ENCODE data around the gene EPB41L1. TPM values are rescaled to one million over a fixed set of nuclear protein-coding genes. Genes with fewer than 3 reads are reported as not detected.

Gene EPB41L1
- total RNA-seq, 1 experiment from 2014 or later = 129 TPM

- H3K27ac Mint-ChIP-seq (ENCODE audit: unreplicated experiment) = peak overlapping the region; percentile 38
- no TSS peak for BruUV-seq (replicated peaks)
These were observed 32.3 kb upstream of the EPB41L1 start for GRCh38 chr20:36121981-36122930.

GRCh38 chr20:36122931-36123288 lies 31.6 kb upstream of the EPB41L1 start:
- H3K9me3 ChIP-seq = no peaks in the 10 kb centered on the region
- no peaks in the 10 kb centered on the region for H3K9me3 Mint-ChIP-seq (ENCODE audit: unreplicated experiment)
- peaks cover 22% of the 10 kb centered on the region for H3K4me1 Mint-ChIP-seq (ENCODE audit: low read depth, unreplicated experiment)
- POLR2A ChIA-PET = interaction anchor here (1.2 kb wide), 1 partner anchor 16 kb away, joined by 4 read pairs; no protein-coding TSS in a partner anchor
- H3K27me3 ChIP-seq (replicated peaks; ENCODE audit: control insufficient read depth, insufficient read depth, low read length) = no peaks in the 10 kb centered on the region
- CTCF ChIA-PET = interaction anchor here (0.6 to 1.6 kb wide), 4 partner anchors 16 to 240 kb away, joined by 3 to 13 read pairs (median 6); partner anchors contain the start of gene SCAND1
- H3K36me3 ChIP-seq (ENCODE audit: control insufficient read depth, insufficient read depth, low read length) = peaks cover 1% of the 10 kb centered on the region; the same call in 1 of the 2 replicates
- H3K4me1 ChIP-seq = peaks cover 19% of the 10 kb centered on the region
- H3K4me3 Mint-ChIP-seq (ENCODE audit: unreplicated experiment) = no peak overlapping the region
- intact Hi-C loops (cut with micrococcal nuclease; ENCODE audit: unreplicated experiment) = loop anchor here (1.0 to 2.0 kb wide), 3 partner anchors 9 to 58 kb away; no protein-coding TSS in a partner anchor
- TF ChIP-seq CTCF (IDR thresholded peaks at IDR 0.05; ENCODE audit: insufficient read depth in 1 of 2, low read depth in 1 of 2, low read length in 1 of 2, severe bottlenecking in 1 of 2, unreplicated experiment in 1 of 2) = no peak
- H3K27me3 Mint-ChIP-seq (ENCODE audit: insufficient read depth, unreplicated experiment) = no peaks in the 10 kb centered on the region
- no peak for DNase-seq
- H3K36me3 Mint-ChIP-seq (ENCODE audit: insufficient read depth, unreplicated experiment) = peaks cover 37% of the 10 kb centered on the region
- no peak overlapping the region for H3K4me3 ChIP-seq (ENCODE audit: low read depth, low read length)
- peak overlapping the region; percentile 38 for H3K27ac Mint-ChIP-seq (ENCODE audit: unreplicated experiment)
- no TSS peak for BruUV-seq (replicated peaks)

More at GRCh38 chr20:36121981-36122930, 32.3 kb upstream of the EPB41L1 start:
- CTCF ChIA-PET = interaction anchor here (0.6 to 1.6 kb wide), 4 partner anchors 16 to 241 kb away, joined by 3 to 13 read pairs (median 6); partner anchors contain the start of gene SCAND1
- Mint-ChIP-seq H3K36me3 (ENCODE audit: insufficient read depth, unreplicated experiment) (peaks cover 37% of the 10 kb centered on the region), H3K4me3 (ENCODE audit: unreplicated experiment) (no peak overlapping the region), H3K9me3 (ENCODE audit: unreplicated experiment) (no peaks in the 10 kb centered on the region), H3K4me1 (ENCODE audit: low read depth, unreplicated experiment) (peaks cover 22% of the 10 kb centered on the region), H3K27me3 (ENCODE audit: insufficient read depth, unreplicated experiment) (no peaks in the 10 kb centered on the region)
- TF ChIP-seq CTCF (IDR thresholded peaks at IDR 0.05; ENCODE audit: insufficient read depth in 1 of 2, low read depth in 1 of 2, low read length in 1 of 2, severe bottlenecking in 1 of 2, unreplicated experiment in 1 of 2) = no peak
- no peak overlapping the region for H3K4me3 ChIP-seq (ENCODE audit: low read depth, low read length)
- POLR2A ChIA-PET = interaction anchor here (1.2 kb wide), 1 partner anchor 16 kb away, joined by 4 read pairs; no protein-coding TSS in a partner anchor
- peaks cover 22% of the 10 kb centered on the region for H3K4me1 ChIP-seq
- peaks cover 1% of the 10 kb centered on the region; the same call in 1 of the 2 replicates for H3K36me3 ChIP-seq (ENCODE audit: control insufficient read depth, insufficient read depth, low read length)
- no peaks in the 10 kb centered on the region for H3K27me3 ChIP-seq (replicated peaks; ENCODE audit: control insufficient read depth, insufficient read depth, low read length)
- intact Hi-C loops (cut with micrococcal nuclease; ENCODE audit: unreplicated experiment) = loop anchor here (1.0 to 2.0 kb wide), 3 partner anchors 8 to 57 kb away; no protein-coding TSS in a partner anchor
- no peaks in the 10 kb centered on the region for H3K9me3 ChIP-seq
- DNase-seq = peak; percentile 90 to 93

- Histone ChIP-seq H3K4me3 (ENCODE audit: low read depth, low read length) (no peak overlapping the region), H3K9me3 (no peaks in the 10 kb centered on the region), H3K4me1 (peaks cover 19% of the 10 kb centered on the region), H3K27me3 (replicated peaks; ENCODE audit: control insufficient read depth, insufficient read depth, low read length) (no peaks in the 10 kb centered on the region), H3K36me3 (ENCODE audit: control insufficient read depth, insufficient read depth, low read length) (peaks cover 1% of the 10 kb centered on the region; the same call in 1 of the 2 replicates)
- ChIA-PET CTCF (interaction anchor here (1.1 to 1.6 kb wide), 2 partner anchors 133 to 171 kb away, joined by 4 to 8 read pairs; partner anchors contain the start of gene SCAND1), POLR2A (no interaction called here)
- H3K4me1 Mint-ChIP-seq (ENCODE audit: low read depth, unreplicated experiment) = peaks cover 14% of the 10 kb centered on the region
- BruUV-seq (replicated peaks) = no TSS peak
- no peak overlapping the region for H3K27ac Mint-ChIP-seq (ENCODE audit: unreplicated experiment)
- TF ChIP-seq CTCF (IDR thresholded peaks at IDR 0.05; ENCODE audit: insufficient read depth in 1 of 2, low read depth in 1 of 2, low read length in 1 of 2, severe bottlenecking in 1 of 2, unreplicated experiment in 1 of 2) = no peak
- H3K36me3 Mint-ChIP-seq (ENCODE audit: insufficient read depth, unreplicated experiment) = peaks cover 25% of the 10 kb centered on the region
- intact Hi-C loops (cut with micrococcal nuclease; ENCODE audit: unreplicated experiment) = no loop called here
- H3K9me3 Mint-ChIP-seq (ENCODE audit: unreplicated experiment) = no peaks in the 10 kb centered on the region
- DNase-seq = no peak
- no peaks in the 10 kb centered on the region for H3K27me3 Mint-ChIP-seq (ENCODE audit: insufficient read depth, unreplicated experiment)
- H3K4me3 Mint-ChIP-seq (ENCODE audit: unreplicated experiment) = no peak overlapping the region
These were observed 29.4 kb upstream of the EPB41L1 start for GRCh38 chr20:36125097-36125496.
